H9 (cell line): ENCODE results near the gene ITIH5. TPM values are rescaled to one million over a fixed set of nuclear protein-coding genes. Genes with fewer than 3 reads are reported as not detected.

Experiments used
- DNase-seq: peaks from one replicate; pipeline ENCODE4 v3.0.0-alpha.2; 2017
- H2AFZ ChIP-seq: one replicate; pipeline ENCODE4 v1.6.1; 2013; ENCODE audit warnings: mild to moderate bottlenecking, low read length, control low read depth, moderate library complexity
- H2AK5ac ChIP-seq: 2 replicates; pipeline ENCODE4 v1.6.1; 2013; ENCODE audit warnings: low read length, control low read depth, mixed read lengths; ENCODE audit not compliant: insufficient read length
- H2BK120ac ChIP-seq: one replicate; pipeline ENCODE4 v1.6.1; 2013; ENCODE audit warnings: low read depth, mild to moderate bottlenecking, low read length, control low read depth, inconsistent platforms; ENCODE audit not compliant: poor library complexity, severe bottlenecking
- H2BK12ac ChIP-seq: 2 replicates; pipeline ENCODE4 v1.6.1; 2013; ENCODE audit warnings: low read length, control low read depth, mixed read lengths, low read depth; ENCODE audit not compliant: insufficient read length
- H2BK15ac ChIP-seq: 2 replicates; pipeline ENCODE4 v1.6.1; 2013; ENCODE audit warnings: low read depth, low read length, control low read depth
- H2BK20ac ChIP-seq: one replicate; pipeline ENCODE4 v1.6.1; 2013; ENCODE audit warnings: low read depth, mild to moderate bottlenecking, low read length, control low read depth, inconsistent platforms; ENCODE audit not compliant: poor library complexity, severe bottlenecking
- H2BK5ac ChIP-seq: 2 replicates; pipeline ENCODE4 v1.6.1; 2013; ENCODE audit warnings: low read length, control low read depth, mixed read lengths; ENCODE audit not compliant: insufficient read length
- H3K14ac ChIP-seq: 2 replicates; pipeline ENCODE4 v1.6.1; 2013; ENCODE audit warnings: low read length, control low read depth; ENCODE audit not compliant: insufficient read depth
- H3K18ac ChIP-seq: 2 replicates; pipeline ENCODE4 v1.6.1; 2013; ENCODE audit warnings: low read depth, mild to moderate bottlenecking, mixed read lengths, low read length, control low read depth; ENCODE audit not compliant: insufficient read length
- H3K23ac ChIP-seq: 2 replicates; pipeline ENCODE4 v1.6.1; 2013; ENCODE audit warnings: low read length, control low read depth, mixed read lengths, low read depth; ENCODE audit not compliant: insufficient read length
- H3K23me2 ChIP-seq: 2 replicates; pipeline ENCODE4 v1.6.1; 2013; ENCODE audit warnings: low read depth, mild to moderate bottlenecking, mixed read lengths, low read length, control low read depth; ENCODE audit not compliant: insufficient read length, poor library complexity, severe bottlenecking
- H3K27ac ChIP-seq: 2 replicates; pipeline ENCODE4 v1.5.1; 2013; ENCODE audit warnings: low read length, control low read depth, mixed read lengths, low read depth; ENCODE audit not compliant: insufficient read length
- H3K27me3 ChIP-seq: 2 replicates; pipeline ENCODE4 v1.6.1; 2013; ENCODE audit warnings: low read length, control low read depth, inconsistent platforms; ENCODE audit not compliant: insufficient read depth
- H3K4ac ChIP-seq: 2 replicates; pipeline ENCODE4 v1.6.1; 2013; ENCODE audit warnings: low read depth, mild to moderate bottlenecking, control low read depth, inconsistent platforms, low read length, moderate library complexity
- H3K4me1 ChIP-seq: 2 replicates; pipeline ENCODE4 v1.6.1; 2013; ENCODE audit warnings: low read length, control low read depth, inconsistent platforms; ENCODE audit not compliant: insufficient read depth
- H3K4me2 ChIP-seq: 2 replicates; pipeline ENCODE4 v1.6.1; 2013; ENCODE audit warnings: low read length, control low read depth, mixed read lengths; ENCODE audit not compliant: insufficient read length, insufficient read depth
- H3K56ac ChIP-seq: 2 replicates; pipeline ENCODE4 v1.6.1; 2013; ENCODE audit warnings: low read depth, mild to moderate bottlenecking, mixed read lengths, low read length, control low read depth; ENCODE audit not compliant: insufficient read length
- H3K79me1 ChIP-seq: 2 replicates; pipeline ENCODE4 v1.6.1; 2013; ENCODE audit warnings: low read depth, mild to moderate bottlenecking, moderate library complexity, low read length, control low read depth, inconsistent platforms; ENCODE audit not compliant: insufficient read depth, poor library complexity, severe bottlenecking
- H3K79me2 ChIP-seq: 2 replicates; pipeline ENCODE4 v1.6.1; 2013; ENCODE audit warnings: low read length, control low read depth, inconsistent platforms; ENCODE audit not compliant: insufficient read depth
- H3K9ac ChIP-seq: 2 replicates; pipeline ENCODE4 v1.6.1; 2013; ENCODE audit warnings: low read length, control low read depth, mixed read lengths; ENCODE audit not compliant: insufficient read length; ENCODE audit errors: extremely low read depth
- H3K9me3 ChIP-seq: one replicate; pipeline ENCODE4 v1.6.1; 2013; ENCODE audit warnings: low read depth, low read length, inconsistent platforms; ENCODE audit not compliant: control insufficient read depth
- H3T11ph ChIP-seq: one replicate; pipeline ENCODE4 v1.6.1; 2013; ENCODE audit warnings: mild to moderate bottlenecking, low read length, control low read depth, inconsistent platforms
- H4K20me1 ChIP-seq: one replicate; pipeline ENCODE4 v1.6.1; 2013; ENCODE audit not compliant: control insufficient read depth, insufficient read length, insufficient read depth
- H4K5ac ChIP-seq: 2 replicates; pipeline ENCODE4 v1.6.1; 2013; ENCODE audit warnings: low read depth, mild to moderate bottlenecking, mixed read lengths, low read length, control low read depth; ENCODE audit not compliant: insufficient read length
- H4K8ac ChIP-seq: replicated peaks from 2 replicates; pipeline ENCODE4 v1.6.1; 2013; ENCODE audit warnings: low read length, control low read depth, mixed read lengths, low read depth; ENCODE audit not compliant: insufficient read length
- H4K91ac ChIP-seq: 2 replicates; pipeline ENCODE4 v1.6.1; 2013; ENCODE audit warnings: low read depth, mild to moderate bottlenecking, moderate library complexity, mixed read lengths, low read length, control low read depth; ENCODE audit not compliant: insufficient read length
- H3K27ac Mint-ChIP-seq, 3 experiments: 2 replicates in 2 of 3; 3 replicates in 1 of 3; pipeline ENCODE4 v1.8.0; 2020 to 2021; ENCODE audit warnings: mixed read lengths in 3 of 3, mild to moderate bottlenecking in 1 of 3, moderate library complexity in 1 of 3
- H3K27me3 Mint-ChIP-seq: 2 replicates; pipeline ENCODE4 v1.8.0; 2021; ENCODE audit warnings: low read depth, mild to moderate bottlenecking, moderate library complexity, mixed read lengths
- H3K36me3 Mint-ChIP-seq, 3 experiments: 2 replicates in 2 of 3; 3 replicates in 1 of 3; pipeline ENCODE4 v1.8.0; 2020 to 2021; ENCODE audit warnings: low read depth in 3 of 3, mixed read lengths in 3 of 3; ENCODE audit not compliant: insufficient read depth in 1 of 3
- H3K4me1 Mint-ChIP-seq, 2 experiments: 2 replicates each; pipeline ENCODE4 v1.8.0; 2020; ENCODE audit warnings: mixed read lengths in 2 of 2
- H3K4me3 Mint-ChIP-seq, 2 experiments: 2 replicates in 1 of 2; 3 replicates in 1 of 2; pipeline ENCODE4 v1.8.0; 2020 to 2021; ENCODE audit warnings: mild to moderate bottlenecking in 2 of 2, mixed read lengths in 2 of 2, moderate library complexity in 1 of 2
- H3K9me3 Mint-ChIP-seq, 2 experiments: 2 replicates in 1 of 2; 3 replicates in 1 of 2; pipeline ENCODE4 v1.8.0; 2020; ENCODE audit warnings: mild to moderate bottlenecking in 2 of 2, mixed read lengths in 2 of 2, moderate library complexity in 1 of 2
- CTCF ChIP-seq: fragments of 200-600 bp; sonication (generic); conservative IDR thresholded peaks from 3 replicates; pipeline ENCODE4 v1.8.0; 2021; ENCODE audit warnings: antibody characterized with exemption, mild to moderate bottlenecking
- WGBS: extraction: QIAGEN DNeasy Blood & Tissue Kit; methylation state at CpG from one replicate; pipeline ENCODE4 v1.1.7; 2013; ENCODE audit warnings: missing lambda C conversion rate, low lambda C conversion rate, mixed read lengths; ENCODE audit not compliant: insufficient read length; ENCODE audit errors: extremely low coverage; 5-methylcytosine and 5-hydroxymethylcytosine counted together
- total RNA-seq: library from RNA; stranded (reverse); gene quantifications from 2 replicates; pipeline ENCODE4 v1.2.1, GENCODE V29; 2021

ITIH5 gene
- total RNA-seq, 1 experiment from 2014 or later, result 1.3 TPM

- no peak overlapping the region for H2BK20ac ChIP-seq
- H3K36me3 Mint-ChIP-seq, result no peaks in the 10 kb centered on the region
- no peaks in the 10 kb centered on the region for H3K9me3 Mint-ChIP-seq
- no peak overlapping the region for H3K23ac ChIP-seq
- H3T11ph ChIP-seq, result no peak overlapping the region
- H3K79me1 ChIP-seq, result no peaks in the 10 kb centered on the region
- no peak overlapping the region for H2BK12ac ChIP-seq
- no peak overlapping the region for H2BK15ac ChIP-seq
- no CpG with 5 or more reads among the region's 3 CpGs for WGBS
- no peak overlapping the region for H3K56ac ChIP-seq
- no peak overlapping the region for H4K8ac ChIP-seq
- no peaks in the 10 kb centered on the region for H3K27me3 Mint-ChIP-seq
- H2AFZ ChIP-seq, result no peak overlapping the region
- H3K18ac ChIP-seq, result no peak overlapping the region
- no peak overlapping the region for H3K4ac ChIP-seq
- H3K4me3 Mint-ChIP-seq, result no peak overlapping the region; a peak in 1 of 5 replicates
- no peak overlapping the region for H3K14ac ChIP-seq
- H3K27me3 ChIP-seq, result no peaks in the 10 kb centered on the region
- no peak overlapping the region for H4K91ac ChIP-seq
- peaks cover 5% of the 10 kb centered on the region for H3K4me1 ChIP-seq
- TF ChIP-seq CTCF, result no peak
- H3K27ac ChIP-seq, result no peak overlapping the region
- no peaks in the 10 kb centered on the region for H4K20me1 ChIP-seq
- no peak overlapping the region for H2AK5ac ChIP-seq
- H3K23me2 ChIP-seq, result no peaks in the 10 kb centered on the region
- no peak overlapping the region for H4K5ac ChIP-seq
- H2BK120ac ChIP-seq, result no peak overlapping the region
- H3K27ac Mint-ChIP-seq, result no peak overlapping the region
- no peak overlapping the region for H3K9ac ChIP-seq
- no peaks in the 10 kb centered on the region for H3K9me3 ChIP-seq
- no peak for DNase-seq
- peaks cover 4 to 5% of the 10 kb centered on the region in 2 experiments for H3K4me1 Mint-ChIP-seq
- no peak overlapping the region for H3K4me2 ChIP-seq
- H3K79me2 ChIP-seq, result no peaks in the 10 kb centered on the region
- H2BK5ac ChIP-seq, result no peak overlapping the region
These were observed 83.1 kb downstream of the ITIH5 start for GRCh38 chr10:7583626-7584025.
